A549 (cell line): ENCODE results near the gene SCYGR3. TPM values are rescaled to one million over a fixed set of nuclear protein-coding genes. Genes with fewer than 3 reads are reported as not detected.

Source experiments
- ATAC-seq, 2 experiments: fragments of 200-7000 bp in 1 of 2; fragments of >200 bp in 1 of 2; cut with Nextera tagmentation in 1 of 2; cut with Tn5 transposase in 1 of 2; 3 replicates each; pipeline versions ENCODE4 v1.8.0 to v1.9.1; 2018 to 2020; ENCODE audit warnings: mild to moderate bottlenecking in 1 of 2, moderate library complexity in 1 of 2
- CTCF ChIA-PET: fragments of 300-600 bp; sonication (Branson Sonifier 250); formaldehyde crosslinking; extraction: SDS; loops from one replicate; lab custom pipeline; 2021; ENCODE audit warnings: antibody characterized with exemption, inconsistent platforms; lab: Yijun Ruan, JAX
- POLR2A ChIA-PET: fragments of 350-600 bp; formaldehyde crosslinking; extraction: SDS; loops from one replicate; lab custom pipeline; 2021; ENCODE audit warnings: antibody characterized with exemption, inconsistent platforms; lab: Yijun Ruan, JAX
- DNase-seq, 2 experiments: peaks; one replicate each; pipeline versions ENCODE4 v3.0.0 to v3.0.0-alpha.2; 2011 to 2016; ENCODE audit warnings: low read depth in 1 of 2, low spot score in 1 of 2
- FAIRE-seq: peaks from 2 replicates; lab custom pipeline; 2011; peaks lifted over from hg19 to GRCh38; lab: Jason Lieb, UNC
- H3K27ac ChIP-seq, 2 experiments: fragments of >200 bp; sonication (Bioruptor Twin); formaldehyde crosslinking; 3 replicates each; pipeline ENCODE4 v1.5.1; 2016 to 2017
- H3K4me1 ChIP-seq: fragments of >200 bp; sonication (Bioruptor Twin); formaldehyde crosslinking; 3 replicates; pipeline ENCODE4 v1.6.1; 2016
- H3K4me2 ChIP-seq: fragments of >200 bp; sonication (Bioruptor Twin); formaldehyde crosslinking; 3 replicates; pipeline ENCODE4 v1.6.1; 2016
- H3K4me3 ChIP-seq: fragments of >200 bp; sonication (Bioruptor Twin); formaldehyde crosslinking; 3 replicates; pipeline ENCODE4 v1.5.1; 2016
- H3K9me3 ChIP-seq: fragments of >200 bp; sonication (Bioruptor Twin); formaldehyde crosslinking; 3 replicates; pipeline ENCODE4 v1.6.1; 2016
- CBX2 ChIP-seq: fragments of 200-600 bp; sonication (generic); IDR thresholded peaks from 2 replicates; pipeline ENCODE4 v1.6.1; 2016; ENCODE audit warnings: low read depth, mild to moderate bottlenecking, borderline replicate concordance
- CBX8 ChIP-seq: fragments of 200-600 bp; sonication (generic); IDR thresholded peaks from 2 replicates; pipeline ENCODE4 v1.6.1; 2016
- CEBPB ChIP-seq, 2 experiments: fragments of >200 bp in 1 of 2; sonication (Bioruptor Twin) in 1 of 2; formaldehyde crosslinking in 1 of 2; IDR thresholded peaks; 2 replicates each; pipeline ENCODE4 v1.6.1; 2012 to 2016
- CHD2 ChIP-seq: fragments of 150-350 bp; IDR thresholded peaks from 2 replicates; pipeline ENCODE4 v1.6.1; 2014; ENCODE audit warnings: low read length; ENCODE audit not compliant: partially characterized antibody
- CHD4 ChIP-seq: fragments of 200-600 bp; sonication (generic); IDR thresholded peaks from 2 replicates; pipeline ENCODE4 v1.6.1; 2016; ENCODE audit warnings: antibody characterized with exemption, mild to moderate bottlenecking, borderline replicate concordance
- E2F6 ChIP-seq: IDR thresholded peaks from 2 replicates; pipeline ENCODE4 v1.6.1; 2012; ENCODE audit warnings: low read depth, borderline replicate concordance
- EHF ChIP-seq: fragments of 250-450 bp; sonication (Bioruptor Pico); IDR thresholded peaks from 2 replicates; pipeline ENCODE4 v1.5.0; 2020; ENCODE audit warnings: mild to moderate bottlenecking
- EP300 ChIP-seq, 2 experiments: fragments of >200 bp; sonication (Bioruptor Twin); formaldehyde crosslinking; IDR thresholded peaks; 2 replicates in 1 of 2; 3 replicates in 1 of 2; pipeline ENCODE4 v1.6.1; 2016 to 2017
- ESRRA ChIP-seq: fragments of 150-350 bp; IDR thresholded peaks from 2 replicates; pipeline ENCODE4 v1.6.1; 2014; ENCODE audit warnings: mild to moderate bottlenecking, low read length, borderline replicate concordance
- GATA3 ChIP-seq: IDR thresholded peaks from 2 replicates; pipeline ENCODE4 v1.6.1; 2012; ENCODE audit warnings: borderline replicate concordance
- HEYL ChIP-seq: fragments of 250-450 bp; sonication (Bioruptor Pico); IDR thresholded peaks from 2 replicates; pipeline ENCODE4 v1.8.0; 2021; ENCODE audit warnings: mild to moderate bottlenecking, moderate library complexity
- HMGXB4 ChIP-seq: fragments of 250-450 bp; sonication (Bioruptor Pico); IDR thresholded peaks from 2 replicates; pipeline ENCODE4 v1.5.0; 2021; ENCODE audit warnings: mild to moderate bottlenecking, moderate library complexity, borderline replicate concordance
- HOXB13 ChIP-seq: fragments of 250-450 bp; sonication (Bioruptor Pico); IDR thresholded peaks from 2 replicates; pipeline ENCODE4 v1.5.0; 2020; ENCODE audit warnings: low read depth, mild to moderate bottlenecking, moderate library complexity
- JUNB ChIP-seq: fragments of >200 bp; sonication (Bioruptor Twin); formaldehyde crosslinking; IDR thresholded peaks from 2 replicates; pipeline ENCODE4 v1.6.1; 2016
- KDM5A ChIP-seq: fragments of 200-600 bp; sonication (generic); IDR thresholded peaks from 2 replicates; pipeline ENCODE4 v1.6.1; 2016; ENCODE audit warnings: antibody characterized with exemption, mild to moderate bottlenecking
- MAFK ChIP-seq: fragments of 450-650 bp; IDR thresholded peaks from 2 replicates; pipeline ENCODE4 v1.6.1; 2014; ENCODE audit not compliant: partially characterized antibody
- MYC ChIP-seq: IDR thresholded peaks from 2 replicates; pipeline ENCODE4 v1.6.1; 2012; ENCODE audit warnings: mild to moderate bottlenecking, inconsistent platforms, low read length, improper control_type of control experiment, borderline replicate concordance
- NFE2L2 ChIP-seq: fragments of 150-350 bp; conservative IDR thresholded peaks from 2 replicates; pipeline ENCODE4 v1.6.1; 2014; ENCODE audit warnings: low read length
- NPAS2 ChIP-seq: fragments of 250-450 bp; sonication (Bioruptor Pico); IDR thresholded peaks from 2 replicates; pipeline ENCODE4 v1.8.0; 2022; ENCODE audit warnings: mild to moderate bottlenecking, moderate library complexity, borderline replicate concordance
- NR3C1 ChIP-seq: fragments of >200 bp; sonication (Bioruptor Twin); formaldehyde crosslinking; IDR thresholded peaks from 3 replicates; pipeline ENCODE4 v1.6.1; 2017
- PHF8 ChIP-seq: fragments of 200-600 bp; sonication (generic); IDR thresholded peaks from 2 replicates; pipeline ENCODE4 v1.6.1; 2016; ENCODE audit warnings: low read depth, mild to moderate bottlenecking, antibody characterized with exemption, moderate library complexity, borderline replicate concordance
- RARB ChIP-seq: fragments of 250-450 bp; sonication (Bioruptor Pico); IDR thresholded peaks from 2 replicates; pipeline ENCODE4 v1.8.0; 2021; ENCODE audit warnings: mild to moderate bottlenecking, moderate library complexity
- RNF2 ChIP-seq: fragments of 200-600 bp; sonication (generic); IDR thresholded peaks from 2 replicates; pipeline ENCODE4 v1.6.1; 2016; ENCODE audit warnings: low read depth, mild to moderate bottlenecking, antibody characterized with exemption, moderate library complexity, borderline replicate concordance
- SMC3 ChIP-seq: fragments of >200 bp; sonication (Bioruptor Twin); formaldehyde crosslinking; IDR thresholded peaks from 3 replicates; pipeline ENCODE4 v1.6.1; 2018; ENCODE audit warnings: inconsistent platforms
- SREBF2 ChIP-seq: fragments of 450-650 bp; IDR thresholded peaks from 2 replicates; pipeline ENCODE4 v1.6.1; 2014; ENCODE audit warnings: mild to moderate bottlenecking, moderate library complexity
- TFCP2L1 ChIP-seq: fragments of 250-450 bp; sonication (Bioruptor Pico); IDR thresholded peaks from 2 replicates; pipeline ENCODE4 v1.5.0; 2021; ENCODE audit warnings: mild to moderate bottlenecking
- TP53 ChIP-seq: fragments of 250-450 bp; sonication (Bioruptor Pico); IDR thresholded peaks from 2 replicates; pipeline ENCODE4 v1.5.0; 2021; ENCODE audit warnings: mild to moderate bottlenecking, moderate library complexity
- ZNF302 ChIP-seq: fragments of 250-450 bp; sonication (Bioruptor Pico); IDR thresholded peaks from 2 replicates; pipeline ENCODE4 v1.9.0; 2021; ENCODE audit warnings: inconsistent platforms, mild to moderate bottlenecking, moderate library complexity
- ZSCAN20 ChIP-seq: fragments of 250-450 bp; sonication (Bioruptor Pico); IDR thresholded peaks from 2 replicates; pipeline ENCODE4 v1.8.0; 2022; ENCODE audit warnings: mild to moderate bottlenecking, moderate library complexity
- WGBS: methylation state at CpG from one replicate; pipeline ENCODE4 v1.1.6; 2017; ENCODE audit errors: missing lambda C conversion rate; 5-methylcytosine and 5-hydroxymethylcytosine counted together
- polyA plus RNA-seq, 4 experiments: library from polyadenylated mRNA; depleted of rRNA in 3 of 4; stranded (reverse); fragments of >200 nt; fragmentation: RNase III in 1 of 4; extraction: RNeasy Plus Mini Kit Qiagen cat#74134 plus additional on column Dnase treatment in 1 of 4; gene quantifications; 2 replicates in 3 of 4; 3 replicates in 1 of 4; pipeline ENCODE4 v1.2.3, GENCODE V29; 2011 to 2017
- TF ChIP-seq, protein P1 (sequence below): IDR thresholded peaks from 2 replicates; pipeline ENCODE4 v1.6.1; 2012
- TF ChIP-seq, protein P2 (sequence below): fragments of 200-600 bp; sonication (generic); IDR thresholded peaks from 2 replicates; pipeline ENCODE4 v1.6.1; 2016; ENCODE audit warnings: antibody characterized with exemption, mild to moderate bottlenecking, moderate library complexity
- TF ChIP-seq, protein P3 (sequence below): fragments of >200 bp; sonication (Bioruptor Twin); formaldehyde crosslinking; IDR thresholded peaks from 3 replicates; pipeline ENCODE4 v1.6.1; 2016

SCYGR3 gene
- polyA plus RNA-seq, 2 of the 4 experiments (the other 2 are of a cell fraction) = not detected

DNA sequence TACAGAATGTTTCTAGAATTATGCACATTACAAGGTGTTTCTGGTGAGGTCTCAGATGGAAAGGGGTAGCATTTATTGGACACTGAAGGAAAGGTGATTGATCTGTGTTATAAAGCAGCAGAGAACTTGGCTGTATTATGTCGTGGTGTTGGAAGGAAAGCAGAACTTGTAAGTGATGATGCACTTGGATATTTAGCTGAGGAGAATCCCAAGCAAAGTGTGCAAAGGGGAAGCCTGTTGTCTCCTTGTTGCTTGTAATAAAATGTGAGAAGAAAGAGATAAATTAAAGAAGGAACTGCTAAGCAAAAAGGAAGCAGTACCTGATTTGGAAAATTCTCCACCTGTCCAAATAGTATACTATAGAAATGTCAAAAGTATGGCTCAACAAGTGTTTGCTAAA lies 39.8 kb upstream of the SCYGR3 start:
- CTCF ChIA-PET = no interaction called here
- 94% methylated on average over 1 of the region's 1 CpG for whole genome bisulfite sequencing

DNA sequence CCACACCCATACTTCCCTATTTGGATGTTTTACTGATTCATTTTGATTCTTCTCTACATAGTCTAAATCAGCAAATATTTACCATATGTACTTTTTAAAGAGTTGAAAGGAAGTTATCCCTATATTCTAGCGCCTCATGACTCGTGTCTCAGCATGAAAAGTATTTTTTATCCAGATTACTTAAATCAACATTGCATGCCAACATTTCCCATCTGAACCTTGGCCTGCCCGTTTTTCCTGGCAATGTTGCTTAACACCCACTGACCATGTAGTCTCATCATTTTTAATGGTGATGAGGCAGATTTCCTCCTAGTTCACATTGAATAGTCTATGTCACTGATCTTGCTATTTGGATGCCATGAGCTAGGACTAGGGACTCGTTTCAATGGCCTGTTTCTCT lies 38.8 kb upstream of the SCYGR3 start:
- Histone ChIP-seq H3K4me1 (peaks cover 60% of the 10 kb centered on the region), H3K4me3 (no peak overlapping the region), H3K27ac (peak overlapping the region; percentile 87 to 89), H3K9me3 (no peaks in the 10 kb centered on the region), H3K4me2 (peak overlapping the region; percentile 61)
- DNase-seq = peak in 1 of 2 experiments; percentile 93
- no peak for FAIRE-seq
- ChIA-PET CTCF (interaction anchor here (0.9 kb wide), 1 partner anchor 113 kb away, joined by 4 read pairs; no protein-coding TSS in a partner anchor), POLR2A (no interaction called here)
- under 1% methylated on average over 4 of the region's 4 CpGs for WGBS
- peak; percentile 61 to 67 for ATAC-seq
- no peak for TF ChIP-seq SREBF2
- peak; percentile 98 for TF ChIP-seq MAFK
- TF ChIP-seq RARB (CRISPR knock-in tag) = peak; percentile 83
- TF ChIP-seq, protein P1, sequence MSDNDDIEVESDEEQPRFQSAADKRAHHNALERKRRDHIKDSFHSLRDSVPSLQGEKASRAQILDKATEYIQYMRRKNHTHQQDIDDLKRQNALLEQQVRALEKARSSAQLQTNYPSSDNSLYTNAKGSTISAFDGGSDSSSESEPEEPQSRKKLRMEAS = peak; percentile 47
- no peak for TF ChIP-seq RNF2
- TF ChIP-seq, protein P2, sequence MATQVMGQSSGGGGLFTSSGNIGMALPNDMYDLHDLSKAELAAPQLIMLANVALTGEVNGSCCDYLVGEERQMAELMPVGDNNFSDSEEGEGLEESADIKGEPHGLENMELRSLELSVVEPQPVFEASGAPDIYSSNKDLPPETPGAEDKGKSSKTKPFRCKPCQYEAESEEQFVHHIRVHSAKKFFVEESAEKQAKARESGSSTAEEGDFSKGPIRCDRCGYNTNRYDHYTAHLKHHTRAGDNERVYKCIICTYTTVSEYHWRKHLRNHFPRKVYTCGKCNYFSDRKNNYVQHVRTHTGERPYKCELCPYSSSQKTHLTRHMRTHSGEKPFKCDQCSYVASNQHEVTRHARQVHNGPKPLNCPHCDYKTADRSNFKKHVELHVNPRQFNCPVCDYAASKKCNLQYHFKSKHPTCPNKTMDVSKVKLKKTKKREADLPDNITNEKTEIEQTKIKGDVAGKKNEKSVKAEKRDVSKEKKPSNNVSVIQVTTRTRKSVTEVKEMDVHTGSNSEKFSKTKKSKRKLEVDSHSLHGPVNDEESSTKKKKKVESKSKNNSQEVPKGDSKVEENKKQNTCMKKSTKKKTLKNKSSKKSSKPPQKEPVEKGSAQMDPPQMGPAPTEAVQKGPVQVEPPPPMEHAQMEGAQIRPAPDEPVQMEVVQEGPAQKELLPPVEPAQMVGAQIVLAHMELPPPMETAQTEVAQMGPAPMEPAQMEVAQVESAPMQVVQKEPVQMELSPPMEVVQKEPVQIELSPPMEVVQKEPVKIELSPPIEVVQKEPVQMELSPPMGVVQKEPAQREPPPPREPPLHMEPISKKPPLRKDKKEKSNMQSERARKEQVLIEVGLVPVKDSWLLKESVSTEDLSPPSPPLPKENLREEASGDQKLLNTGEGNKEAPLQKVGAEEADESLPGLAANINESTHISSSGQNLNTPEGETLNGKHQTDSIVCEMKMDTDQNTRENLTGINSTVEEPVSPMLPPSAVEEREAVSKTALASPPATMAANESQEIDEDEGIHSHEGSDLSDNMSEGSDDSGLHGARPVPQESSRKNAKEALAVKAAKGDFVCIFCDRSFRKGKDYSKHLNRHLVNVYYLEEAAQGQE = no peak
- TF ChIP-seq PHF8 = no peak
- no peak for TF ChIP-seq HMGXB4 (CRISPR knock-in tag)
- no peak for TF ChIP-seq ESRRA
- TF ChIP-seq ZSCAN20 (CRISPR knock-in tag) = no peak
- no peak for TF ChIP-seq EHF (CRISPR knock-in tag)
- no peak for TF ChIP-seq MYC
- no peak for TF ChIP-seq CHD4
- TF ChIP-seq CEBPB (IDR thresholded peaks at IDR 0.05) = peak; percentile 90 to 94
- TF ChIP-seq GATA3 = peak; percentile 89
- no peak for TF ChIP-seq KDM5A
- TF ChIP-seq EP300 (IDR thresholded peaks at IDR 0.05) = peak; percentile 91 to 97
- TF ChIP-seq ZNF302 (CRISPR knock-in tag) = no peak
- no peak for TF ChIP-seq HEYL (CRISPR knock-in tag)
- no peak for TF ChIP-seq NR3C1
- peak; percentile 83 for TF ChIP-seq JUNB
- 0 out of 2 replicates have a peak, but pooled peaks have one; percentile 8 for TF ChIP-seq HOXB13 (CRISPR knock-in tag)
- no peak for TF ChIP-seq CBX8
- TF ChIP-seq NPAS2 = no peak
- TF ChIP-seq, protein P3, sequence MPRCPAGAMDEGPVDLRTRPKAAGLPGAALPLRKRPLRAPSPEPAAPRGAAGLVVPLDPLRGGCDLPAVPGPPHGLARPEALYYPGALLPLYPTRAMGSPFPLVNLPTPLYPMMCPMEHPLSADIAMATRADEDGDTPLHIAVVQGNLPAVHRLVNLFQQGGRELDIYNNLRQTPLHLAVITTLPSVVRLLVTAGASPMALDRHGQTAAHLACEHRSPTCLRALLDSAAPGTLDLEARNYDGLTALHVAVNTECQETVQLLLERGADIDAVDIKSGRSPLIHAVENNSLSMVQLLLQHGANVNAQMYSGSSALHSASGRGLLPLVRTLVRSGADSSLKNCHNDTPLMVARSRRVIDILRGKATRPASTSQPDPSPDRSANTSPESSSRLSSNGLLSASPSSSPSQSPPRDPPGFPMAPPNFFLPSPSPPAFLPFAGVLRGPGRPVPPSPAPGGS = peak; percentile 84; the same call in 1 of the 3 replicates
- TF ChIP-seq CBX2 = no peak
- no peak for TF ChIP-seq CHD2
- no peak for TF ChIP-seq TP53 (CRISPR knock-in tag)
- 0 out of 3 replicates have a peak, but pooled peaks have one; percentile 21 for TF ChIP-seq SMC3
- no peak for TF ChIP-seq E2F6

More for the DNA sequence above, 39.8 kb upstream of the SCYGR3 start:
- DNase-seq = no peak
- TF ChIP-seq CHD4 (no peak), ZNF302 (CRISPR knock-in tag) (no peak), SMC3 (no peak), RNF2 (no peak), TFCP2L1 (no peak), NFE2L2 (no peak), MAFK (no peak)
- H3K4me2 ChIP-seq = peak overlapping the region; percentile 61
- peaks cover 60% of the 10 kb centered on the region for H3K4me1 ChIP-seq
- H3K9me3 ChIP-seq = no peaks in the 10 kb centered on the region
- no peak overlapping the region for H3K4me3 ChIP-seq
- POLR2A ChIA-PET = no interaction called here
- ATAC-seq = no peak
- H3K27ac ChIP-seq = peak overlapping the region; percentile 87 to 89
- FAIRE-seq = no peak
